Measurements from ENCODE around the gene FMNL3. TPM values are rescaled to one million over a fixed set of nuclear protein-coding genes. Genes with fewer than 3 reads are reported as not detected.

FMNL3 gene
- polyA plus RNA-seq, 1 donor from 2014 or later: 9.3 TPM

DNA sequence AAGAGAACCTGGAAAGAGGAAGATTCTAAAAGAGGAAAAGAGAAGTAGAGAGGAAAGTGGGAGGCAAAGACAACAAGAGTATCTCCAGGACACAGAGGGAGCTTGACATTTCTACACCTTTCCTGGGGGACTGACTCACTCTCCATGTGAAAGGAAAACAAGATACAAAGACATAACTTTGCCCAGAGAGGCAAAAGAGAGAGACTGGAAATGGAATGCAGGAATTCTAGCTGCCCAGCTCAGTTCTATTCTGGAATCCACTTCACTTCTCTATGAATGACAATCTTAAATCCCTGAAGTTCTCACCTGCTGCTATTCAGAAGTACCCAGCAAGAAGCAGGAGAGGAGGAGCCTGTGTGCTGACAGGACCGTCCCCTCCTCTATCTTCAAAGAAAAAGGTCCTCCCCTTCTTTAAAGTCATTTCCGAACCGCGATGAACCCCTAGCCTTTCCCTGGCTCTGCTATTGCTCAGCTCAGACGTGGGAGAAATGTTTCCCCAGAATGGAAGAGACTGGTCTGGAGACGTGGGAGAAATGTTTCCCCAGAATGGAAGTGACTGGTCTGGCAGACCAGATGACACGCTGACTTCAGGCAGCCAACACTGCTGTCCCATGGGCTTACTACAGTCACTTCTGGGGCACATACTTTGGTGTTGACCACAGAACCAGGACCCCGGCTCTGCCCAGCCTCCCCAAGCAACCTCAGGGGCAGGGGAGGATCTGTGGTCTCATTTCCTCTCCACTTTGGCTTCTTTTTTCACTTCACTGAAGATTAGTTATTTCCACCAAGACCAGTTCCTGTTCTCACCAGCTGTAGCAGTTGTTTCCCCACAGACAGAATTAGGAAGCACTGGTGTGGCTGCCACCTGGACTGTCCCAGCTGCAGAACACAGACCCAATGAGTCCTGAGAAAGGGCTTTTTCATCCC, 8.3 kb downstream of the FMNL3 start:
- Histone ChIP-seq H2AFZ (ENCODE audit: low read depth, low read length) (no peak overlapping the region), H3K27ac (ENCODE audit: low read length) (no peak overlapping the region), H3K9me3 (ENCODE audit: low read length) (no peaks in the 10 kb centered on the region), H3K9me2 (ENCODE audit: insufficient read depth, low read length) (no peaks in the 10 kb centered on the region), H3K36me3 (ENCODE audit: insufficient read depth, low read length) (no peaks in the 10 kb centered on the region), H4K20me1 (ENCODE audit: insufficient read depth) (no peaks in the 10 kb centered on the region), H3K27me3 (ENCODE audit: insufficient read depth, low read depth, low read length) (no peaks in the 10 kb centered on the region), H3K9ac (ENCODE audit: low read length) (no peak overlapping the region), H3K4me3 (ENCODE audit: low read length) (no peak overlapping the region), H3K4me2 (ENCODE audit: low read length) (no peak overlapping the region), H3F3A (ENCODE audit: insufficient read depth, low read length, poor library complexity, severe bottlenecking) (no peaks in the 10 kb centered on the region), H3K79me2 (replicated peaks; ENCODE audit: insufficient read depth, low read length) (no peaks in the 10 kb centered on the region)
- no peak for TF ChIP-seq MXI1 (conservative IDR thresholded peaks at IDR 0.05; ENCODE audit: poor library complexity, severe bottlenecking)
- TF ChIP-seq EZH2 (IDR thresholded peaks at IDR 0.05; ENCODE audit: borderline replicate concordance, insufficient read depth, low read length, poor library complexity, severe bottlenecking): no peak
- no peak for TF ChIP-seq CTCF (IDR thresholded peaks at IDR 0.05; ENCODE audit: poor library complexity, severe bottlenecking)
- TF ChIP-seq EP300 (conservative IDR thresholded peaks at IDR 0.05; ENCODE audit: poor library complexity, severe bottlenecking): no peak
- TF ChIP-seq POLR2AphosphoS5 (IDR thresholded peaks at IDR 0.05): no peak
- TF ChIP-seq REST (IDR thresholded peaks at IDR 0.05; ENCODE audit: borderline replicate concordance): no peak
- no peak for TF ChIP-seq TAF1 (IDR thresholded peaks at IDR 0.05; ENCODE audit: low read depth)
- no peak for TF ChIP-seq SMC3 (conservative IDR thresholded peaks at IDR 0.05; ENCODE audit: poor library complexity)
- TF ChIP-seq RAD21 (conservative IDR thresholded peaks at IDR 0.05): no peak

DNA sequence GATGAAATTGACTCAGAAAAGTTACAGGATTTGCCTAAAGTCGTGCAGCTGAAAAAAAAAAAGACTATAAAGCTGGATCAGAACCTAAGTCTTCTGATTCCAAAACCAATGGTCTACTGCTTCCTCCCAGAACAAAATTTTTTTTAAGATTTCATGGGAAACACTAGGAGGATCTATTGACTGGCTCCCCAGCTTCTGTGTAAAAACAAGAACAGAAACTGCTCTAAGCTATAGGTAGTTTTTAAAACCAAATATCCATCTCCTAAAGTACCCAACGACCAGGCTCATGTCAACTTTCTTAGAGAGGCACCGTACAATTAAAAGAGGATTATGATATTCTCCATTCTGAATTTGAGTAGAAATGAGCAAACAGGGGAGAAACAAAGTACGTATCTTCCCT, 9.4 kb downstream of the FMNL3 start:
- Histone ChIP-seq H3K9ac (ENCODE audit: low read length) (no peak overlapping the region), H2AFZ (ENCODE audit: low read depth, low read length) (no peak overlapping the region), H4K20me1 (ENCODE audit: insufficient read depth) (no peaks in the 10 kb centered on the region), H3K9me2 (ENCODE audit: insufficient read depth, low read length) (no peaks in the 10 kb centered on the region), H3K9me3 (ENCODE audit: low read length) (no peaks in the 10 kb centered on the region), H3K27ac (ENCODE audit: low read length) (no peak overlapping the region), H3F3A (ENCODE audit: insufficient read depth, low read length, poor library complexity, severe bottlenecking) (no peaks in the 10 kb centered on the region), H3K79me2 (replicated peaks; ENCODE audit: insufficient read depth, low read length) (no peaks in the 10 kb centered on the region), H3K4me3 (ENCODE audit: low read length) (no peak overlapping the region), H3K4me2 (ENCODE audit: low read length) (no peak overlapping the region), H3K27me3 (ENCODE audit: insufficient read depth, low read depth, low read length) (no peaks in the 10 kb centered on the region), H3K36me3 (ENCODE audit: insufficient read depth, low read length) (no peaks in the 10 kb centered on the region)
- TF ChIP-seq EP300 (conservative IDR thresholded peaks at IDR 0.05; ENCODE audit: poor library complexity, severe bottlenecking) (no peak), RAD21 (conservative IDR thresholded peaks at IDR 0.05) (no peak), EZH2 (IDR thresholded peaks at IDR 0.05; ENCODE audit: borderline replicate concordance, insufficient read depth, low read length, poor library complexity, severe bottlenecking) (no peak), POLR2AphosphoS5 (IDR thresholded peaks at IDR 0.05) (no peak), REST (IDR thresholded peaks at IDR 0.05; ENCODE audit: borderline replicate concordance) (no peak), SMC3 (conservative IDR thresholded peaks at IDR 0.05; ENCODE audit: poor library complexity) (no peak), CTCF (IDR thresholded peaks at IDR 0.05; ENCODE audit: poor library complexity, severe bottlenecking) (no peak), MXI1 (conservative IDR thresholded peaks at IDR 0.05; ENCODE audit: poor library complexity, severe bottlenecking) (no peak), TAF1 (IDR thresholded peaks at IDR 0.05; ENCODE audit: low read depth) (no peak)
